K562 (cell line): Measurements from ENCODE around the gene OCRL. TPM values are rescaled to one million over a fixed set of nuclear protein-coding genes. Genes with fewer than 3 reads are reported as not detected.

Source experiments
- ATAC-seq: fragments of 200-7000 bp; cut with Tn5 transposase; 3 replicates; pipeline ENCODE4 v1.9.1; 2020; ENCODE audit warnings: moderate library complexity
- BruUV-seq: library from RNA; stranded (reverse); fragments of 400-500 nt; replicated peaks from 2 replicates; lab custom pipeline; 2021; lab: Mats Ljungman, UMichigan
- CTCF ChIA-PET: fragments of 300-600 bp; formaldehyde crosslinking; extraction: SDS; loops from one replicate; lab custom pipeline; 2021; ENCODE audit warnings: low intra/inter-chr PET ratio; lab: Yijun Ruan, JAX
- POLR2A ChIA-PET: fragments of 300-600, 350-650 bp; sonication (Branson Sonifier 250); formaldehyde crosslinking; extraction: SDS; loops from one replicate; lab custom pipeline; 2021; ENCODE audit warnings: antibody characterized with exemption, inconsistent platforms; lab: Yijun Ruan, JAX
- DNase-seq, 4 experiments: peaks; one replicate each; pipeline versions ENCODE4 v3.0.0 to v3.0.0-alpha.2; 2011 to 2018; ENCODE audit warnings: low spot score in 3 of 4, mixed read lengths in 3 of 4; ENCODE audit errors: extremely low read depth in 1 of 4
- FAIRE-seq: peaks from 2 replicates; lab custom pipeline; 2011; peaks lifted over from hg19 to GRCh38; lab: Jason Lieb, UNC
- H2AFZ ChIP-seq: 2 replicates; pipeline ENCODE4 v1.6.0; 2011; ENCODE audit warnings: low read depth, low read length, control low read depth, inconsistent platforms
- H3K27ac ChIP-seq: fragments of 200-600 bp; 3 replicates; pipeline ENCODE4 v1.8.0; 2011; ENCODE audit warnings: low read depth, mild to moderate bottlenecking, control low read depth, inconsistent platforms, low read length, moderate library complexity, mixed read lengths; ENCODE audit errors: extremely low read depth
- H3K27me3 ChIP-seq, 2 experiments: fragments of 300-600 bp in 1 of 2; 2 replicates in 1 of 2; 3 replicates in 1 of 2; pipeline versions ENCODE4 v1.6.0 to v1.8.0; 2011; ENCODE audit warnings: inconsistent platforms in 2 of 2, low read length in 2 of 2, mild to moderate bottlenecking in 1 of 2, mixed read lengths in 1 of 2, moderate library complexity in 1 of 2; ENCODE audit not compliant: control insufficient read depth in 2 of 2, insufficient read depth in 2 of 2
- H3K36me3 ChIP-seq: fragments of 300-600 bp; 3 replicates; pipeline ENCODE4 v1.8.0; 2011; ENCODE audit warnings: mild to moderate bottlenecking, low read length, inconsistent platforms; ENCODE audit not compliant: control insufficient read depth, insufficient read depth
- H3K4me1 ChIP-seq, 2 experiments: fragments of 200-600 bp in 1 of 2; replicated peaks in 1 of 2; 2 replicates in 1 of 2; 3 replicates in 1 of 2; pipeline versions ENCODE4 v1.5.1 to v1.8.0; 2011; ENCODE audit warnings: inconsistent platforms in 2 of 2, low read length in 2 of 2, mild to moderate bottlenecking in 1 of 2, mixed read lengths in 1 of 2, moderate library complexity in 1 of 2; ENCODE audit not compliant: control insufficient read depth in 2 of 2, insufficient read depth in 2 of 2
- H3K4me2 ChIP-seq: 2 replicates; pipeline ENCODE4 v1.6.1; 2011; ENCODE audit warnings: low read length, control low read depth, inconsistent platforms, mixed read lengths; ENCODE audit not compliant: insufficient read depth
- H3K4me3 ChIP-seq: fragments of 200-600 bp; sonication (generic), shearing (Covaris generic); 2 replicates; pipeline ENCODE4 v1.5.1; 2016; ENCODE audit warnings: control low read depth, inconsistent platforms
- H3K79me2 ChIP-seq: fragments of 200-600 bp; 3 replicates; pipeline ENCODE4 v1.8.0; 2011; ENCODE audit warnings: low read length, inconsistent platforms; ENCODE audit not compliant: control insufficient read depth, insufficient read depth
- H3K9ac ChIP-seq, 2 experiments: 2 replicates each; pipeline versions ENCODE4 v1.6.0 to v1.6.1; 2011; ENCODE audit warnings: low read depth in 2 of 2, low read length in 2 of 2, control low read depth in 1 of 2, inconsistent platforms in 1 of 2, mild to moderate bottlenecking in 1 of 2, mixed read lengths in 1 of 2; ENCODE audit not compliant: insufficient read depth in 1 of 2
- H3K9me1 ChIP-seq: one replicate; pipeline ENCODE4 v1.6.0; 2011; ENCODE audit warnings: inconsistent platforms, mild to moderate bottlenecking, low read length, moderate library complexity; ENCODE audit not compliant: control insufficient read depth, insufficient read depth
- H3K9me3 ChIP-seq: replicated peaks from 2 replicates; pipeline ENCODE4 v1.5.1; 2011; ENCODE audit warnings: low read depth, low read length, inconsistent platforms; ENCODE audit not compliant: control insufficient read depth, insufficient read depth
- H4K20me1 ChIP-seq: replicated peaks from 2 replicates; pipeline ENCODE4 v1.6.1; 2011; ENCODE audit warnings: low read length, inconsistent platforms, mixed read lengths; ENCODE audit not compliant: control insufficient read depth, insufficient read depth
- CBX2 ChIP-seq: fragments of 200-600 bp; sonication (generic); IDR thresholded peaks from one replicate; pipeline ENCODE4 v1.6.1; 2012; ENCODE audit warnings: mild to moderate bottlenecking, low read length, inconsistent platforms; ENCODE audit not compliant: insufficient read depth, poor library complexity, severe bottlenecking
- HMGXB4 ChIP-seq: sonication (generic); formaldehyde crosslinking; IDR thresholded peaks from 2 replicates; pipeline ENCODE4 v1.8.1; 2023; ENCODE audit warnings: mild to moderate bottlenecking, missing genetic modification reagents
- NFXL1 ChIP-seq: fragments of 450-650 bp; formaldehyde crosslinking; IDR thresholded peaks from 2 replicates; pipeline ENCODE4 v1.4.0; 2021; ENCODE audit warnings: mild to moderate bottlenecking
- ZNF239 ChIP-seq: fragments of 250-450 bp; sonication (Bioruptor Pico); IDR thresholded peaks from 2 replicates; pipeline ENCODE4 v1.4.0; 2020; ENCODE audit warnings: mild to moderate bottlenecking
- ZNF277 ChIP-seq: fragments of 250-450 bp; sonication (Bioruptor Pico); IDR thresholded peaks from 2 replicates; pipeline ENCODE4 v1.8.0; 2022; ENCODE audit warnings: inconsistent platforms, mild to moderate bottlenecking, moderate library complexity, borderline replicate concordance
- WGBS: fragments of 100-300 bp; shearing (Covaris generic); methylation state at CpG from one replicate; pipeline ENCODE4 v1.1.6; 2016; ENCODE audit warnings: low coverage, mixed read lengths; ENCODE audit not compliant: insufficient coverage; ENCODE audit errors: missing lambda C conversion rate; 5-methylcytosine and 5-hydroxymethylcytosine counted together
- in situ Hi-C: fragments of 300-500 bp; cut with MboI; formaldehyde crosslinking; loops from 4 replicates; pipeline ENCODE4 v1.15.0; 2018; ENCODE audit warnings: inconsistent platforms, mixed read lengths
- intact Hi-C: fragments of 100-400 bp; cut with micrococcal nuclease; formaldehyde crosslinking; loops from 2 replicates; pipeline ENCODE4 v1.14.2; 2022
- polyA plus RNA-seq, 8 experiments: library from polyadenylated mRNA; depleted of rRNA in 4 of 8; stranded (reverse) in 5 of 8; unstranded in 3 of 8; fragments of >200 nt; fragmentation: Nextera tagmentation in 2 of 8; fragmentation: Illumina TruSeq in 1 of 8; extraction: Ambion mirVana in 2 of 8; extraction: Trizol in 1 of 8; gene quantifications; 2 replicates each; pipeline versions ENCODE4 v1.2.1 to v1.2.3, GENCODE V29; 2011 to 2014; ENCODE audit warnings: inconsistent platforms in 1 of 8, missing spikeins in 1 of 8
- total RNA-seq, 7 experiments: library from RNA; depleted of rRNA in 6 of 7; stranded (reverse); fragments of >200 nt in 6 of 7; fragmentation: Illumina TruSeq in 2 of 7; extraction: Trizol in 2 of 7; gene quantifications; 2 replicates each; pipeline versions ENCODE4 v1.2.1 to v1.2.3, GENCODE V29; 2011 to 2021; ENCODE audit warnings: low replicate concordance in 1 of 7

OCRL gene
- total and polyA plus RNA-seq, 9 of the 15 experiments (the other 6 are each of a cell fraction or from before 2014, with no cell fraction given): 2.2 to 23.4 (median 11.9) TPM

GRCh38 chrX:129608496-129608895 lies 68.4 kb downstream of the OCRL start:
- Histone ChIP-seq H3K9me1 (peaks cover 4% of the 10 kb centered on the region), H3K4me3 (no peak overlapping the region), H3K4me1 (peaks cover 10 to 14% of the 10 kb centered on the region in 2 experiments; a peak in 4 of 5 replicates), H3K27me3 (no peaks in the 10 kb centered on the region), H3K4me2 (no peak overlapping the region), H4K20me1 (no peaks in the 10 kb centered on the region), H3K9ac (no peak overlapping the region), H3K79me2 (no peaks in the 10 kb centered on the region)
- no peak for TF ChIP-seq HMGXB4 (CRISPR knock-in tag)
- TF ChIP-seq CBX2: no peak
- no peak for TF ChIP-seq NFXL1 (CRISPR knock-in tag)
- no peak for TF ChIP-seq ZNF239 (CRISPR knock-in tag)
- TF ChIP-seq ZNF277: no peak
- TF ChIP-seq, all 486 proteins: peak for 0
- FAIRE-seq: no peak
- ChIA-PET POLR2A (interaction anchor here (0.6 kb wide), 1 partner anchor 128 kb away, joined by 3 read pairs; no protein-coding TSS in a partner anchor), CTCF (interaction anchor here (1.4 to 3.5 kb wide), 2 partner anchors 118 kb away, joined by 4 to 31 read pairs; no protein-coding TSS in a partner anchor)
- Histone ChIP-seq H2AFZ (no peak overlapping the region), H3K27ac (no peak overlapping the region), H3K36me3 (no peaks in the 10 kb centered on the region), H3K9me3 (no peaks in the 10 kb centered on the region)
- no peak for ATAC-seq
- DNase-seq: no peak
- in situ Hi-C loops (loop anchor here (5.0 to 10.0 kb wide), 4 partner anchors 119 to 456 kb away; no protein-coding TSS in a partner anchor), intact Hi-C loops (loop anchor here (5.0 kb wide), 4 partner anchors 49 to 584 kb away; no protein-coding TSS in a partner anchor)
- WGBS: 30% methylated on average over 2 of the region's 3 CpGs
- no TSS peak for BruUV-seq
